ENCODE measurements around the gene PTPN1. TPM values are rescaled to one million over a fixed set of nuclear protein-coding genes. Genes with fewer than 3 reads are reported as not detected.

PTPN1 gene
- polyA plus RNA-seq, 1 of the 3 experiments (the other 2 are of a cell fraction): 23.6 TPM

DNA sequence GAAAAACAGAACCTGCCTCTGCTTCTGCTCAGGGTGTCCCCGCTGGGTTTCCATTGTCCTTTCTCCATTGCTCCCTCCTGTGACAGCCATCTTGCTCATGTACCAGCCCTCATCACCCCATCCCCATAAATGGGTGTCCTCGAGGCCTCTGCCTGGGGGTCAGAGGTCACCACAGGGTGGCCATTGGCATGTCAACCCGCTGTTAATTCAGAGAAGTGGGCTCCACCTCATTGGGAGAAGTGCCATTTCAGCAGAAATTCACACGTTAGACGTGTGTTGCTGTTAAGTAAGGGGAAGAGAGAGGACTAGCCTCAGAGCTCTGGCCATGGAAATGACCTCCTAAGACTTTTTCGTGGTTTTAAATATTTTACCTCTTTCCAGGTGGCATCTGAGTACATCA, 71.9 kb downstream of the PTPN1 start:
- Histone ChIP-seq H3F3A (replicated peaks; ENCODE audit: insufficient read depth) (peaks cover 5% of the 10 kb centered on the region), H3K4me2 (no peak overlapping the region), H2AFZ (ENCODE audit: low read depth) (no peak overlapping the region), H3K36me3 (replicated peaks in 1 of 2; ENCODE audit: control insufficient read depth in 1 of 2, insufficient read depth in 2 of 2, low read length in 1 of 2) (peaks cover 45 to 86% of the 10 kb centered on the region in 2 experiments), H3K27me3 (ENCODE audit: insufficient read depth) (no peaks in the 10 kb centered on the region), H3K9ac (no peak overlapping the region), H3K27ac (ENCODE audit: low read depth in 2 of 2, low read length in 1 of 2) (no peak overlapping the region), H3K9me3 (no peaks in the 10 kb centered on the region), H4K20me1 (ENCODE audit: insufficient read depth) (peaks cover 6% of the 10 kb centered on the region; the same call in 1 of the 2 replicates), H3K79me2 (ENCODE audit: insufficient read depth) (no peaks in the 10 kb centered on the region), H3K4me1 (ENCODE audit: control insufficient read depth in 1 of 2, insufficient read depth in 2 of 2, low read depth in 1 of 2, low read length in 1 of 2) (peaks cover 0 to 11% of the 10 kb centered on the region in 2 experiments; a peak in 1 of 4 replicates), H3K4me3 (ENCODE audit: low read depth in 2 of 2, low read length in 1 of 2) (no peak overlapping the region), H3K9me2 (no peaks in the 10 kb centered on the region)
- no peak for DNase-seq
- 90% methylated on average over 6 of the region's 6 CpGs for WGBS (ENCODE audit: low lambda C conversion rate)
- ChIA-PET CTCF (interaction anchor here (0.7 to 10.6 kb wide), 3 partner anchors 9 to 395 kb away, joined by 3 to 108 read pairs (median 4); partner anchors contain the start of gene CEBPB), POLR2A (no interaction called here)
- no peak for TF ChIP-seq GABPA (IDR thresholded peaks at IDR 0.05; ENCODE audit: low read depth)
- TF ChIP-seq USF1 (IDR thresholded peaks at IDR 0.05; ENCODE audit: borderline replicate concordance, low read depth): no peak
- TF ChIP-seq FOSL2 (IDR thresholded peaks at IDR 0.05; ENCODE audit: borderline replicate concordance, low read depth): no peak
- TF ChIP-seq, protein P1, sequence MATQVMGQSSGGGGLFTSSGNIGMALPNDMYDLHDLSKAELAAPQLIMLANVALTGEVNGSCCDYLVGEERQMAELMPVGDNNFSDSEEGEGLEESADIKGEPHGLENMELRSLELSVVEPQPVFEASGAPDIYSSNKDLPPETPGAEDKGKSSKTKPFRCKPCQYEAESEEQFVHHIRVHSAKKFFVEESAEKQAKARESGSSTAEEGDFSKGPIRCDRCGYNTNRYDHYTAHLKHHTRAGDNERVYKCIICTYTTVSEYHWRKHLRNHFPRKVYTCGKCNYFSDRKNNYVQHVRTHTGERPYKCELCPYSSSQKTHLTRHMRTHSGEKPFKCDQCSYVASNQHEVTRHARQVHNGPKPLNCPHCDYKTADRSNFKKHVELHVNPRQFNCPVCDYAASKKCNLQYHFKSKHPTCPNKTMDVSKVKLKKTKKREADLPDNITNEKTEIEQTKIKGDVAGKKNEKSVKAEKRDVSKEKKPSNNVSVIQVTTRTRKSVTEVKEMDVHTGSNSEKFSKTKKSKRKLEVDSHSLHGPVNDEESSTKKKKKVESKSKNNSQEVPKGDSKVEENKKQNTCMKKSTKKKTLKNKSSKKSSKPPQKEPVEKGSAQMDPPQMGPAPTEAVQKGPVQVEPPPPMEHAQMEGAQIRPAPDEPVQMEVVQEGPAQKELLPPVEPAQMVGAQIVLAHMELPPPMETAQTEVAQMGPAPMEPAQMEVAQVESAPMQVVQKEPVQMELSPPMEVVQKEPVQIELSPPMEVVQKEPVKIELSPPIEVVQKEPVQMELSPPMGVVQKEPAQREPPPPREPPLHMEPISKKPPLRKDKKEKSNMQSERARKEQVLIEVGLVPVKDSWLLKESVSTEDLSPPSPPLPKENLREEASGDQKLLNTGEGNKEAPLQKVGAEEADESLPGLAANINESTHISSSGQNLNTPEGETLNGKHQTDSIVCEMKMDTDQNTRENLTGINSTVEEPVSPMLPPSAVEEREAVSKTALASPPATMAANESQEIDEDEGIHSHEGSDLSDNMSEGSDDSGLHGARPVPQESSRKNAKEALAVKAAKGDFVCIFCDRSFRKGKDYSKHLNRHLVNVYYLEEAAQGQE (IDR thresholded peaks at IDR 0.05; ENCODE audit: low read depth, low read length): no peak
- TF ChIP-seq, protein P2, sequence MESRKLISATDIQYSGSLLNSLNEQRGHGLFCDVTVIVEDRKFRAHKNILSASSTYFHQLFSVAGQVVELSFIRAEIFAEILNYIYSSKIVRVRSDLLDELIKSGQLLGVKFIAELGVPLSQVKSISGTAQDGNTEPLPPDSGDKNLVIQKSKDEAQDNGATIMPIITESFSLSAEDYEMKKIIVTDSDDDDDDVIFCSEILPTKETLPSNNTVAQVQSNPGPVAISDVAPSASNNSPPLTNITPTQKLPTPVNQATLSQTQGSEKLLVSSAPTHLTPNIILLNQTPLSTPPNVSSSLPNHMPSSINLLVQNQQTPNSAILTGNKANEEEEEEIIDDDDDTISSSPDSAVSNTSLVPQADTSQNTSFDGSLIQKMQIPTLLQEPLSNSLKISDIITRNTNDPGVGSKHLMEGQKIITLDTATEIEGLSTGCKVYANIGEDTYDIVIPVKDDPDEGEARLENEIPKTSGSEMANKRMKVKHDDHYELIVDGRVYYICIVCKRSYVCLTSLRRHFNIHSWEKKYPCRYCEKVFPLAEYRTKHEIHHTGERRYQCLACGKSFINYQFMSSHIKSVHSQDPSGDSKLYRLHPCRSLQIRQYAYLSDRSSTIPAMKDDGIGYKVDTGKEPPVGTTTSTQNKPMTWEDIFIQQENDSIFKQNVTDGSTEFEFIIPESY (IDR thresholded peaks at IDR 0.05; ENCODE audit: borderline replicate concordance, low read depth): no peak
- no peak for TF ChIP-seq RXRA (IDR thresholded peaks at IDR 0.05; ENCODE audit: borderline replicate concordance, low read depth)
- no peak for TF ChIP-seq TAF1 (IDR thresholded peaks at IDR 0.05; ENCODE audit: borderline replicate concordance, low read depth, low read length)
- no peak for TF ChIP-seq YY1 (IDR thresholded peaks at IDR 0.05; ENCODE audit: low read depth)
- no peak for TF ChIP-seq CHD2 (IDR thresholded peaks at IDR 0.05; ENCODE audit: low read length, partially characterized antibody)
- no peak for TF ChIP-seq RFX5 (IDR thresholded peaks at IDR 0.05; ENCODE audit: low read length)
- TF ChIP-seq EP300 (IDR thresholded peaks at IDR 0.05; ENCODE audit: borderline replicate concordance in 1 of 2, low read depth in 1 of 2, low read length in 1 of 2): no peak
- no peak for TF ChIP-seq SMC3 (IDR thresholded peaks at IDR 0.05; ENCODE audit: low read depth, low read length)
- no peak for TF ChIP-seq TEAD4 (IDR thresholded peaks at IDR 0.05; ENCODE audit: borderline replicate concordance, insufficient read depth)
- TF ChIP-seq RAD21 (IDR thresholded peaks at IDR 0.05; ENCODE audit: low read length): no peak
- TF ChIP-seq, protein P3, sequence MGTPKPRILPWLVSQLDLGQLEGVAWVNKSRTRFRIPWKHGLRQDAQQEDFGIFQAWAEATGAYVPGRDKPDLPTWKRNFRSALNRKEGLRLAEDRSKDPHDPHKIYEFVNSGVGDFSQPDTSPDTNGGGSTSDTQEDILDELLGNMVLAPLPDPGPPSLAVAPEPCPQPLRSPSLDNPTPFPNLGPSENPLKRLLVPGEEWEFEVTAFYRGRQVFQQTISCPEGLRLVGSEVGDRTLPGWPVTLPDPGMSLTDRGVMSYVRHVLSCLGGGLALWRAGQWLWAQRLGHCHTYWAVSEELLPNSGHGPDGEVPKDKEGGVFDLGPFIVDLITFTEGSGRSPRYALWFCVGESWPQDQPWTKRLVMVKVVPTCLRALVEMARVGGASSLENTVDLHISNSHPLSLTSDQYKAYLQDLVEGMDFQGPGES (IDR thresholded peaks at IDR 0.05; ENCODE audit: low read depth, low read length): no peak
- no peak for TF ChIP-seq FOXJ3 (CRISPR knock-in tag; IDR thresholded peaks at IDR 0.05)
- TF ChIP-seq, protein P4, sequence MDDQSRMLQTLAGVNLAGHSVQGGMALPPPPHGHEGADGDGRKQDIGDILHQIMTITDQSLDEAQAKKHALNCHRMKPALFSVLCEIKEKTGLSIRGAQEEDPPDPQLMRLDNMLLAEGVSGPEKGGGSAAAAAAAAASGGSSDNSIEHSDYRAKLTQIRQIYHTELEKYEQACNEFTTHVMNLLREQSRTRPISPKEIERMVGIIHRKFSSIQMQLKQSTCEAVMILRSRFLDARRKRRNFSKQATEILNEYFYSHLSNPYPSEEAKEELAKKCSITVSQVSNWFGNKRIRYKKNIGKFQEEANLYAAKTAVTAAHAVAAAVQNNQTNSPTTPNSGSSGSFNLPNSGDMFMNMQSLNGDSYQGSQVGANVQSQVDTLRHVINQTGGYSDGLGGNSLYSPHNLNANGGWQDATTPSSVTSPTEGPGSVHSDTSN (IDR thresholded peaks at IDR 0.05): no peak
